ENCODE measurements around the gene PDE7B.
A peak's percentile ranks its signal among the peaks of the same experiment; 100 is the strongest.

The PDE7B gene

DNA sequence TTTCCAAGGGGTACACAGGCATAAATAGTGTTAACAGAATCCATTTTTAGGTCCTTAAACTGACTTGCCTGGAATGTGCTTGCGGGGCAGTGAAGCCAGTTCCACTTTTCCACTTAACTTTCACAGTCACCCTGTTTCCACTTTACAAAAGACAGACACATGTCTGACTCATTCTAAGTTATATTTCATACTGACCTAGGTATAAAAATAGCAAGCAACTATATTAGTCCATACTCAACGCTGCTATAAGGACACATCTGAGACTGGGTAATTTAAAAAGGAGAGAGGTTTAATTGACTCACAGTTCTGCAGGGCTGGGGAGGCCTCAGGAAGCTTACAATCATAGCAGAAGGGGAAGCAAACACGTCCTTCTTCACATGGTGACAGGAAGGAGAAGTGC is 310.4 kb downstream of the PDE7B start:
- Histone ChIP-seq H3K27ac (ENCODE audit: extremely low read depth, low read depth, low read length) (no peak overlapping the region), H3K36me3 (ENCODE audit: control insufficient read depth in 2 of 2, insufficient read depth in 1 of 2, low read length in 2 of 2) (no peaks in the 10 kb centered on the region), H3K4me3 (ENCODE audit: low read depth, low read length) (no peak overlapping the region), H3K4me1 (ENCODE audit: control insufficient read depth, insufficient read depth, low read length) (no peaks in the 10 kb centered on the region), H3K9me3 (ENCODE audit: control insufficient read depth, insufficient read depth, low read depth, low read length) (no peaks in the 10 kb centered on the region)
- ChIA-PET POLR2A (no interaction called here), CTCF (interaction anchor here (1.2 kb wide), 1 partner anchor 25 kb away, joined by 3 read pairs; no protein-coding TSS in a partner anchor)
- peak; percentile 28 for TF ChIP-seq SETDB1 (IDR thresholded peaks at IDR 0.05; ENCODE audit: insufficient read length, low read length)
- no peak for TF ChIP-seq ZNF155 (tag by site-specific recombination; IDR thresholded peaks at IDR 0.05)

DNA sequence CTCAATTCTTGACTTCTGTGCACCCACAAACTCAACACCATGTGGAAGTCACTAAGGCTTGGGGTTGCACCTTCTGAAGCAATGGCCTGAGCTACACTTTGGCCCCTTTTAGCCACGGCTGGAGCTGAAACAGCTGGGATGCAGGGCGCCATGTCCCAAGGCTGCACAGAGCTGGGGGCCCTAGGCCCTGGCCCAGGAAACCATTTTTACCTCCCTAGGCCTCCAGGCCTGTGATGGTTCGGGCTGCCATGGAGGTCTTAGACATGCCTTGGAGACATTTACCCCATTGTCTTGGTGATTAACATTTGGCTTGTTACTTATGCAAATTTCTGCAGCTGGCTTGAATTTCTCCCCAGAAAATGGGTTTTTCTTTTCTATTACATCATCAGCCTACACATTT is 311.8 kb downstream of the PDE7B start:
- POLR2A ChIA-PET: no interaction called here
- CTCF ChIA-PET: interaction anchor here (0.6 kb wide), 1 partner anchor 691 kb away, joined by 4 read pairs; no protein-coding TSS in a partner anchor
- H3K9me3 ChIP-seq (ENCODE audit: control insufficient read depth, insufficient read depth, low read depth, low read length): no peaks in the 10 kb centered on the region
- no peak overlapping the region for H3K27ac ChIP-seq (ENCODE audit: extremely low read depth, low read depth, low read length)
- no peaks in the 10 kb centered on the region for H3K36me3 ChIP-seq (ENCODE audit: control insufficient read depth in 2 of 2, insufficient read depth in 1 of 2, low read length in 2 of 2)
- H3K4me1 ChIP-seq (ENCODE audit: control insufficient read depth, insufficient read depth, low read length): no peaks in the 10 kb centered on the region
- no peak overlapping the region for H3K4me3 ChIP-seq (ENCODE audit: low read depth, low read length)
- peak; percentile 73 for TF ChIP-seq ZNF585B (tag by site-specific recombination; IDR thresholded peaks at IDR 0.05)
- TF ChIP-seq, protein P1, sequence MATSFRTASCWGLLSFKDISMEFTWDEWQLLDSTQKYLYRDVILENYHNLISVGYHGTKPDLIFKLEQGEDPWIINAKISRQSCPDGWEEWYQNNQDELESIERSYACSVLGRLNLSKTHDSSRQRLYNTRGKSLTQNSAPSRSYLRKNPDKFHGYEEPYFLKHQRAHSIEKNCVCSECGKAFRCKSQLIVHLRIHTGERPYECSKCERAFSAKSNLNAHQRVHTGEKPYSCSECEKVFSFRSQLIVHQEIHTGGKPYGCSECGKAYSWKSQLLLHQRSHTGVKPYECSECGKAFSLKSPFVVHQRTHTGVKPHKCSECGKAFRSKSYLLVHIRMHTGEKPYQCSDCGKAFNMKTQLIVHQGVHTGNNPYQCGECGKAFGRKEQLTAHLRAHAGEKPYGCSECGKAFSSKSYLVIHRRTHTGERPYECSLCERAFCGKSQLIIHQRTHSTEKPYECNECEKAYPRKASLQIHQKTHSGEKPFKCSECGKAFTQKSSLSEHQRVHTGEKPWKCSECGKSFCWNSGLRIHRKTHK (tag by site-specific recombination; IDR thresholded peaks at IDR 0.05): no peak
- TF ChIP-seq TRIM28 (IDR thresholded peaks at IDR 0.05; ENCODE audit: borderline replicate concordance, low read length): no peak

DNA sequence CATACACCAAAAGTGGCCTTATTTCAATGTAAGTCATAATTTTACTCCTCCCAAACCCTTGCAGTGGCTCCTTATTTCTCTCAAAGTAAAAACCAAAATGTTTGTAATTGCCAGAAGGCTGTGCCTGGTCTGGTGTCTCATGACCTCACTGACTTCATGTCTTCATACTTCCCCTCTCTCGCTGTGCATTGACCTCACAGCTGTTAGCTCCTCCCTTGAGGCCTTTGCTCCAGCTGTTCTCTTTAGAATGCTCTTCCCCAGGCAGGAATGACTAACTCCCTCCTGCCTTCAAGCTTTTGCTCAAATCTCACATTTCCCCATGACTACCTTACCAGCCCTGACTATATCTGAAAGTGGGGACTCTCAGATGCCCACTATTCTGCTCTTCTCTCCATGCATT is 315.3 kb downstream of the PDE7B start:
- H3K4me1 ChIP-seq (ENCODE audit: control insufficient read depth, insufficient read depth, low read length): no peaks in the 10 kb centered on the region
- CTCF ChIA-PET: no interaction called here
- no peak for TF ChIP-seq ZNF501 (tag by site-specific recombination; IDR thresholded peaks at IDR 0.05)
- TF ChIP-seq ZBTB21 (tag by site-specific recombination; IDR thresholded peaks at IDR 0.05): no peak
- TF ChIP-seq ZNF48 (tag by site-specific recombination; IDR thresholded peaks at IDR 0.05): no peak
- no peak for TF ChIP-seq ZFP69B (tag by site-specific recombination; IDR thresholded peaks at IDR 0.05)
- TF ChIP-seq KLF7 (tag by site-specific recombination; IDR thresholded peaks at IDR 0.05; ENCODE audit: borderline replicate concordance): no peak
- TF ChIP-seq, protein P2, sequence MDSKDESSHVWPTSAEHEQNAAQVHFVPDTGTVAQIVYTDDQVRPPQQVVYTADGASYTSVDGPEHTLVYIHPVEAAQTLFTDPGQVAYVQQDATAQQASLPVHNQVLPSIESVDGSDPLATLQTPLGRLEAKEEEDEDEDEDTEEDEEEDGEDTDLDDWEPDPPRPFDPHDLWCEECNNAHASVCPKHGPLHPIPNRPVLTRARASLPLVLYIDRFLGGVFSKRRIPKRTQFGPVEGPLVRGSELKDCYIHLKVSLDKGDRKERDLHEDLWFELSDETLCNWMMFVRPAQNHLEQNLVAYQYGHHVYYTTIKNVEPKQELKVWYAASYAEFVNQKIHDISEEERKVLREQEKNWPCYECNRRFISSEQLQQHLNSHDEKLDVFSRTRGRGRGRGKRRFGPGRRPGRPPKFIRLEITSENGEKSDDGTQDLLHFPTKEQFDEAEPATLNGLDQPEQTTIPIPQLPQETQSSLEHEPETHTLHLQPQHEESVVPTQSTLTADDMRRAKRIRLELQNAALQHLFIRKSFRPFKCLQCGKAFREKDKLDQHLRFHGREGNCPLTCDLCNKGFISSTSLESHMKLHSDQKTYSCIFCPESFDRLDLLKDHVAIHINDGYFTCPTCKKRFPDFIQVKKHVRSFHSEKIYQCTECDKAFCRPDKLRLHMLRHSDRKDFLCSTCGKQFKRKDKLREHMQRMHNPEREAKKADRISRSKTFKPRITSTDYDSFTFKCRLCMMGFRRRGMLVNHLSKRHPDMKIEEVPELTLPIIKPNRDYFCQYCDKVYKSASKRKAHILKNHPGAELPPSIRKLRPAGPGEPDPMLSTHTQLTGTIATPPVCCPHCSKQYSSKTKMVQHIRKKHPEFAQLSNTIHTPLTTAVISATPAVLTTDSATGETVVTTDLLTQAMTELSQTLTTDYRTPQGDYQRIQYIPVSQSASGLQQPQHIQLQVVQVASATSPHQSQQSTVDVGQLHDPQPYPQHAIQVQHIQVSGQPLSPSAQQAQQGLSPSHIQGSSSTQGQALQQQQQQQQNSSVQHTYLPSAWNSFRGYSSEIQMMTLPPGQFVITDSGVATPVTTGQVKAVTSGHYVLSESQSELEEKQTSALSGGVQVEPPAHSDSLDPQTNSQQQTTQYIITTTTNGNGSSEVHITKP (tag by site-specific recombination; IDR thresholded peaks at IDR 0.05): no peak
- TF ChIP-seq ZNF157 (tag by site-specific recombination; IDR thresholded peaks at IDR 0.05): no peak
- TF ChIP-seq ZSCAN30 (tag by site-specific recombination; IDR thresholded peaks at IDR 0.05): no peak
- TF ChIP-seq KLF8 (tag by site-specific recombination; IDR thresholded peaks at IDR 0.05): no peak
- TF ChIP-seq ZNF626 (tag by site-specific recombination; IDR thresholded peaks at IDR 0.05): no peak
- no peak for TF ChIP-seq ZBTB7A (tag by site-specific recombination; IDR thresholded peaks at IDR 0.05; ENCODE audit: low read depth)
- no peak for TF ChIP-seq ZNF777 (tag by site-specific recombination; IDR thresholded peaks at IDR 0.05; ENCODE audit: borderline replicate concordance)
- TF ChIP-seq, protein P3, sequence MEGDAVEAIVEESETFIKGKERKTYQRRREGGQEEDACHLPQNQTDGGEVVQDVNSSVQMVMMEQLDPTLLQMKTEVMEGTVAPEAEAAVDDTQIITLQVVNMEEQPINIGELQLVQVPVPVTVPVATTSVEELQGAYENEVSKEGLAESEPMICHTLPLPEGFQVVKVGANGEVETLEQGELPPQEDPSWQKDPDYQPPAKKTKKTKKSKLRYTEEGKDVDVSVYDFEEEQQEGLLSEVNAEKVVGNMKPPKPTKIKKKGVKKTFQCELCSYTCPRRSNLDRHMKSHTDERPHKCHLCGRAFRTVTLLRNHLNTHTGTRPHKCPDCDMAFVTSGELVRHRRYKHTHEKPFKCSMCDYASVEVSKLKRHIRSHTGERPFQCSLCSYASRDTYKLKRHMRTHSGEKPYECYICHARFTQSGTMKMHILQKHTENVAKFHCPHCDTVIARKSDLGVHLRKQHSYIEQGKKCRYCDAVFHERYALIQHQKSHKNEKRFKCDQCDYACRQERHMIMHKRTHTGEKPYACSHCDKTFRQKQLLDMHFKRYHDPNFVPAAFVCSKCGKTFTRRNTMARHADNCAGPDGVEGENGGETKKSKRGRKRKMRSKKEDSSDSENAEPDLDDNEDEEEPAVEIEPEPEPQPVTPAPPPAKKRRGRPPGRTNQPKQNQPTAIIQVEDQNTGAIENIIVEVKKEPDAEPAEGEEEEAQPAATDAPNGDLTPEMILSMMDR (tag by site-specific recombination; IDR thresholded peaks at IDR 0.05): no peak
- no peak for TF ChIP-seq HOXD13 (CRISPR knock-in tag; IDR thresholded peaks at IDR 0.05; ENCODE audit: borderline replicate concordance)
- TF ChIP-seq ZBTB8A (tag by site-specific recombination; IDR thresholded peaks at IDR 0.05): no peak
- TF ChIP-seq ZNF707 (tag by site-specific recombination; IDR thresholded peaks at IDR 0.05): no peak
- TF ChIP-seq ZNF133 (tag by site-specific recombination; IDR thresholded peaks at IDR 0.05): no peak
- TF ChIP-seq ZNF830 (tag by site-specific recombination; IDR thresholded peaks at IDR 0.05; ENCODE audit: low read depth): no peak
- TF ChIP-seq, protein P4, sequence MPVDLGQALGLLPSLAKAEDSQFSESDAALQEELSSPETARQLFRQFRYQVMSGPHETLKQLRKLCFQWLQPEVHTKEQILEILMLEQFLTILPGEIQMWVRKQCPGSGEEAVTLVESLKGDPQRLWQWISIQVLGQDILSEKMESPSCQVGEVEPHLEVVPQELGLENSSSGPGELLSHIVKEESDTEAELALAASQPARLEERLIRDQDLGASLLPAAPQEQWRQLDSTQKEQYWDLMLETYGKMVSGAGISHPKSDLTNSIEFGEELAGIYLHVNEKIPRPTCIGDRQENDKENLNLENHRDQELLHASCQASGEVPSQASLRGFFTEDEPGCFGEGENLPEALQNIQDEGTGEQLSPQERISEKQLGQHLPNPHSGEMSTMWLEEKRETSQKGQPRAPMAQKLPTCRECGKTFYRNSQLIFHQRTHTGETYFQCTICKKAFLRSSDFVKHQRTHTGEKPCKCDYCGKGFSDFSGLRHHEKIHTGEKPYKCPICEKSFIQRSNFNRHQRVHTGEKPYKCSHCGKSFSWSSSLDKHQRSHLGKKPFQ (tag by site-specific recombination; IDR thresholded peaks at IDR 0.05): no peak
- no peaks in the 10 kb centered on the region for H3K9me3 ChIP-seq (ENCODE audit: control insufficient read depth, insufficient read depth, low read depth, low read length)
- POLR2A ChIA-PET: no interaction called here
- no peak overlapping the region for H3K4me3 ChIP-seq (ENCODE audit: low read depth, low read length)
- no peaks in the 10 kb centered on the region for H3K36me3 ChIP-seq (ENCODE audit: control insufficient read depth in 2 of 2, insufficient read depth in 1 of 2, low read length in 2 of 2)
- no peak overlapping the region for H3K27ac ChIP-seq (ENCODE audit: extremely low read depth, low read depth, low read length)

Data from HEK293 (cell line).